NCI-H187 treated with DMSO at 0.1 percent for 48 hours (cell line): Measurements from ENCODE around the gene EIF5.

Experiments used
- DNase-seq: peaks from one replicate; lab custom pipeline; 2025; lab: John Stamatoyannopoulos, UW

The EIF5 gene

DNA sequence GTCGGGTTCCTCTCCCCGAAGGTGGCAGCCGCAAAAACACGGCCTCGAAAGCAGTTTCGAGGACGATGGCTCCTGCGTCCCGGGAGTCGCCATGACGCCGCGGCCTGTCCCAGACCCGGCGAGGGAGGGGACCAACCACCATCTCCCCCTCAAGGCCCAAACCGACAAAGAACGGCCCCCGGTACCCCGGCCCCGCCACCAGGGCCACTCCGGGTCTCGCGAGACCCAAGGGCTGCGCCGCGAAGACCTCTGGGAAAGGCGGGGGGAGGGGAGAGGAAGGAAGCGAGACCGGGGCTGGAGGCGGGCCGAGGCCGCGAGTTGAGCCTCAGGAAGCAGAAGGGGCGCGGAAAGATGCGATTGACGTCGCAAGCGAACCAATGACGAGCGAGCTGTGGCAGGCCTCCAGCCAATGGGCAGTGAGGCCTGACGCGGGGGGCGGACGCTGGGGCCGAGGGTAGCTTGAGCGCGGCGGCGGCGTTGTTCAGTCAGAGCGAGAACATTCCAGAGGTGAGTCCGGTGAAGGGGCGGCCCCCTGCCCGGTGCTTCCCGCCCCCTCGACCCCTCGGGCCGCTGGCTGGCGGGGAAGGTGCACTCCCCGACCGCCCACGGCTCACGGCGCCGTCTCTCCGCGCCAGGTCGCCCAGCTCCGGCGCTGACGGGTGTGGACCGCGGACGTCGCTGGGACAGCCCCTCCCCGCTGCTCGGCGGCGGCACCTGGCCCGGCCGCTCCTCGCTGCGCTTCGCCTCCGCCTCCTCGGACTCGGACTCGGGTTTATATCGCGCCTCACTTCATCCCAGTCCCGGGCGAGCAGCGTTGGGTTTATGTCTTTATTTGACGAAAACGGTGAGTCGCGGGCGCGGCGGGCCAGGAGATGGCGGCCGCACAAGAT is at the start of gene EIF5:
Gene EIF5 (plus strand): TSS at position 484 of the 890 bp plus-strand sequence. CDS start 1,624 bp downstream, outside the sequence.
- DNase-seq: peak; percentile 96

DNA sequence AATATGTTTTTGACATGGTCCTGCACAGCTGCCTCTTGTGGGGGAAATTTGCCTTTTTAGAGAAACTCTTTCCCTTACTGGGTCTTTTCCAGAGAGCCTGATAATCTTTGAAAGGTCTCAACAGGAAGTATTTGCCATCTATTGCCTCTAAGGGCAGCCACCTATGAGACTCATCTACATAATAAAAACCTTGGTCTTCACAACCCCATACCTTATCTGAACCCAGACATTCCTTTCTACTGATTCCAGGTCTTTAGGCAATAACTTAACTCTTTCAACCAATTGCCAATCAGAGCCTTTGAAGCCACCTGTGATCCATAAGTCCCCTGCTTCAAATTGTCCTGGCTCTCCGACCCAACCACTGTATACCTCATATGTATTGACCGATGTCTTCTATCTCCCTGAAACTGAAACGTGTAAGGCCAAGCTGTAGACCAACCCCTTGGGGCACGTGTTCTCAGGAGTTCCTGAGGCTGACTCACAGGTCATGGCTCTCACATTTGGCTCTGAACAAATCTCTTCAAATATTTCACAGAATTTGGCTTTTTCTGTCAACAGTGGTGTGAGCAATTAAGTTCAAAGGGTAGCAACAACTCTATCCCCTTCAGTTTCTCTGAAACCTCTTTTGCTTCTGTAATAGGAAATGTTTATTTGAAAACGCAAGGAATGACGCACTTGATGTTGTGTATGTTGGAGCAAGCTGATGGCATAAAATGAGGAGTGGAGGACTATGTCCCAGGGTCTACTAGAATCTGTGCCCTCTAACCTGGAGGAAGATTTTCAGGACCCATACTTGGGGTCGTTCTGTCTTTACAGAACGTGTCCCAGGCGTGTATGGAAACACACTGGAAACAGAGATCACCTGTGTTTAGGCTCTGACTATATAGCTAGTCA is 49.2 kb upstream of the EIF5 start:
- no peak for DNase-seq

DNA sequence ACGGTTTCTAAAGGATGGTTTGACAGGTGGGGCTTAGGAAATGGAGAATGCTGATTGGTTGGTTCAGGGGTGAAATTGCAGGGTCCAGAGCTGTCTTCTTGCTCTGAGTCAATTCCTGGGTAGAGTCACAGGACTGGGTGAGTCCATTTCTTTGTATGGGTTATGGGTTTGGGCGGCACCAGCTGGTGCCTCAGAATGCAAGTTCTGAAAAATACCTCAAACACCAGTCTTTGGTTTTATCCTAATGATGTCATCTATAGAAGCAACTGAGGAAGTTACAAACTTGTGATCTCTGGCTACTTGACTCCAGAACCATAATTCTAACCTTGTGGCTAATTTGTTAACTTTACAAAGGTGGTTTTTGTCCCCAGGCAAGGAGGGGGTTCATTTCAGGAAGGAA is 47.6 kb upstream of the EIF5 start:
- no peak for DNase-seq

DNA sequence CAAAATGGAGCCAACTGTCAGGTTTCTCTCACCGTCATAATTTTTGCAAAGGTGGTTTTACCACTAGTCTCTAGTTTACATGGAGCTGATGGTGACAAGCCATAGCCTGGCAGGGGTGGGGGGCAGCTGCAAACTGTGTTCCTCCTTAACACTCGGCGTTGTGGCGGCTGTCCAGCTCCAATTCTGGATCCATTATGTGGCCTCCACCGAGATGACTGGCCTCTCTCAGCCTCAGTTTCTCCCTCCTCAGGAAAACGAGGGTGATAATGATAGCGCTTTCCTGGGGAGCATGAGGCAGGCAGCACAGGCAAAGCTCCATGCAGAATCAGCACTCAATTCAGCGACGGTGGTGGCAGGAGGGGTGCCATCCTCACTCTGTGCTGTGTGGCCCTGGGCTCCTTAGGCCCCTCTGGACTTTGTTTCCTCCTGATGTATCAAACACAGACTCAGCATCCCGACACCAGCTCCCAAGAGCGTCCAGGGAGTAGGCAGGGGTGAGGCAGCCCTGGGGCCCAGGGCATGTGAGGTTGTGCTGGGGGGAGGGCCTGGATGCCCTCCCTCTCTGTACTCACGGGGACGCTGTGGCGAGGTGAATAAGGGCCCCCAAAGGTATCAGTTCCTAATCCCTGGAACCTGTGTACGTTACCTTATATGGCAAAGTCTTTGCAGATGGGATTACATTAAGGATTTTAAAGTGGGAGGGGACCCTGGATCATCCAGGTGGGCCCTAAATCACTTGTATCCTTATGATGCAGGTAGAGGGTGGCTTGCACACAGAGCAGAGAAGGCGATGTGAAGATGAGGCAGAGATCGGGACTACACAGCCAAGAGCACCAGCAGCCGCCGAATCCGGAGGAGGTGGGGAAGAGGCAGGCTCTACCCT is 46.8 kb upstream of the EIF5 start:
- no peak for DNase-seq

DNA sequence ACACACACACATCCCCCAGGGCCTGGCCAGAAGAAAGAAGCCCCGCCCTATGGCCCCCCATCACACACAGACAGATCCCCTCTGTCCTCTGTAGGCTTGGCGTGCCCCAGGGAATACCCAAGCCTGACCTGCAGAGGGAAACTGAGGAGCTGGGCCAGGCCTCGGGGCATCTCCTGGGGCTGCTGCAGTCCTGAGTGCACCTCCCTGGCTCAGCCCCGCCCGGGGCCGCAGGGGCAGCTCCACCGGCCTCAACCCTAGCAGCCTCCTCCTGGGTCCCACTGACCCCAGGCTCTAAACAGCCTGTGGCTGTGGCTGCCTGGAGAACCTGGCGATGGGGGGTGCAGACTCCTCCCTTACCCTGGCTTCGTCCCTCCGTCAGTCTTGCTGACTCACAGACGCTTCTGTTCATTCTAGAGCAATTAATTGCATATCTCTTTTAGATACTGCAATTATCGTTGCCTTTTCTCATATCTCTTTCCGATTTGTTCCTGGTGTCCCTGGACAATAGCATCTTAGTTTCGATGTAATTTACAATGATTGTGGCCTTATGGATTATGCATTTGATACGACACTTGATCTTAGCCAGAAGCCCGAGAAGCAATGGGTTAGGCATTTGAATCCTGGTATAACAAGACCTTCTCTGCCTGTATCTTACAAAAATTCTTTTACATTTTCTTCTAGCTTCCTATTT is 45.8 kb upstream of the EIF5 start:
- DNase-seq: no peak

DNA sequence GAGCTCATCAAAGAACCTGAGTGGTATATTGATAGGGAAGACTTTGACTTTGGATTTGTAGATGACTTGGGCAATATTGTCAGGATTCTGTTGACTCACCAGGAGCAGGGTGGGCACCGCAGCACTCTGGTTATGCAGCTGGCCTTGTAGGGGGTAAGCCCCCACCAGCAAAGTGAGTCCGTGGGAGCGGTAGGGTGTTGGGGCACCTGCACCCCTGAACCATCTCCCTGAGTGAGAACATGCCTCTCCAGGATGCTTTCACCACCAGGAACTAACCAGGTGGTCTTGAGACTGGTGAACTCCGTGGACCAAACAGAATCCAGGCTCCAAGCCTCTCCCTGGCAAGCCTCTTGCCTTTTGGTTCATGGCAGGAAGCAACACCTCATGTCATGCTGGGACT is 44.0 kb upstream of the EIF5 start:
- DNase-seq: no peak

DNA sequence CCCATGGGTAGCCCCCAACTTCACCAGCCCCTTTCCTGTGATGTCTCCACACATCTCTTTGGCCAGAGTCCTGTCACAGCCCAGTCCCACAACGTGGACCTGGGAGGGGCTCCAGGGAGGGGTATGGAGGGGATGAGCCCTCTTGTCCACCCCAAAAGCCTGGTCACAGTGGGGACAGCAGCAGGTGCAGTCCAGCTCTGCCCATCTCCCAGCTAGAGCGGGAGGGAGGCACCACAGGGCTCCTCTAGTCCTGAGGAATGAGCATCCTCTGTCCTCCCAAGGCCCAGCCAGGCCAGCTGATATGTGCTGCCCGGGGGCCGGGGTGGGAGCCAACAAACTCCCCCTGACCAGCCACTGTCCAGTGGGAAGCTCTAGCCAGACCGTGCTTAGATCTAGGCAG is 43.5 kb upstream of the EIF5 start:
- no peak for DNase-seq

DNA sequence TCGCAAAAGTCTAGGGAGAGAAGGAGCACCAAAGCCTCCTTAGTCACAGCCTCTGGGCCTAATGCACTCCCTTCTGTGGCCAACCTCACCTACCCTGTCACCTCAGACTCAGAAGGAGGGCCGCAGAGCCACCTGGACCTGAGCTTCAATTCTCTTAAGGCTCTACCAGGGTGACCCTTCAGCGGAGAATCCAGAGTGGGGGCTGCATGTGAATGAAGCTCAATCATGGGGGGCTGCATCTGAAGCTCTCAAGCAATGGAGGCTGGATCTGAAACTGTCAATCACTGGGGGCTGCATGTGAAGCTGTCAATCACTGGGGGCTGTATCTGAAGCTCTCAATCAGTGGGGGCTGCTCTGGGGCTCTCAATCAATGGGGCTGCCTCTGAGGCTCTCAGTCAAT is 43.1 kb upstream of the EIF5 start:
- DNase-seq: no peak

DNA sequence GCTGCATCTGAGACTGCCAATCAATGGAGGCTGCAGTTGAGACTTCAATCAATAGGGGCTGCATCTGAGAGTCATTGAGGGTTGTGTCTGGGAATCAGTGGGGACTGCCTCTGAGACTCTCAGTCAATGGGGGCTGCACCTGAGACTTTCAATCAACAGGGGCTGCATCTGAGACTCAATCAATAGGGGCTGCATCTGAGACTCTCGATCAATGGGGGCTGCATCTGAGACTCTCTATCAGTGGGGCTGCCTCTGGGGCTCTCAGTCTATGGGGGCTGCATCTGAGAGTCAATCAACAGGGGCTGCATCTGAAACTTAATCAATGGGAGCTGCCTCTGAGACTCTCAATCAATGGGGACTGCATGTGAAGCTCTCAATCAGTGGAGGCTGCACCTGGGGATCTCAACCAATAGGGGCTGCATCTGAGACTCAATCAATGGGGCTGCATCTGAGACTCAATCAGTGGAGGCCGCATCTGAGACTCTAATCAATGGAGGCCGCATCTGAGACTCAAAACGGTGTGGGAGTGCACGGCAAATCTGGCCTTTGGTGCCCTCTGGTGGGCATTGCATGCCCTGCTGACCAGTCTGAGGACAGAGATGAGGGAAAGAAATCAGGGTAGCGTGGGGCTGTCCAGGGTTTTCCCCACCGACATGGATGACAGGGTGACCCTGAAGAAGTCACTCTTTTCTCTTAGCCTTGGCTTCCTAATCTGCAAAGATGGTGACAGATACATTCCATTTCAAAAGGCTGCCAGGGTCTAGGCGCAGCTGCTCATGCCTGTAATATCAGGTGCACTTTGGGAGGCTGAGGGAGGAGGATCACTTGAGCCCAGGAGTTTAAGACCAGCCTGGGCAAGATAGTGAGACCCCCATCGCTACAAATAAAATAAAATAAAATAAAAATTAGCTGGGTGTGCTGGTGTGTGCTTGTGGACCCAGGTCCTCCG is 41.3 kb upstream of the EIF5 start:
- DNase-seq: no peak

DNA sequence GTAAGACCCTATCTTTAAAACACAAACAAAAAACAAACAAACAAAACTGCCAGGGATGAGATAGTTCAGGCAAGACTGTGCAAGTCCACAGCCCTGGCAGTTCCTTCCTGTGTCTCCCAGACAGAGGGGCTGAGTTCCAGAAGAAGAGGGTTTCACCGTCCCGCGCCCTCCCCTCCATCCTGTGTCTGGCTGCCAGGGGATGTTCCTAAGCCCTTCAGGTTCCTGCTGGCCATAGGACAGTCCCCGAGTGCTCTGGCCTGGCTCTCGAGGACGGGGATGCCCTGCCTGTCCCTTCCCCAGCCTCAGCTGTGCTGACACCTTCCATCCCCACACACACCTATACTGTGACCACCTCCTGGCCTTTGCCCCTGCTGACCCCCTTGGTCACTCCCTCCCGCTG is 40.6 kb upstream of the EIF5 start:
- DNase-seq: no peak

DNA sequence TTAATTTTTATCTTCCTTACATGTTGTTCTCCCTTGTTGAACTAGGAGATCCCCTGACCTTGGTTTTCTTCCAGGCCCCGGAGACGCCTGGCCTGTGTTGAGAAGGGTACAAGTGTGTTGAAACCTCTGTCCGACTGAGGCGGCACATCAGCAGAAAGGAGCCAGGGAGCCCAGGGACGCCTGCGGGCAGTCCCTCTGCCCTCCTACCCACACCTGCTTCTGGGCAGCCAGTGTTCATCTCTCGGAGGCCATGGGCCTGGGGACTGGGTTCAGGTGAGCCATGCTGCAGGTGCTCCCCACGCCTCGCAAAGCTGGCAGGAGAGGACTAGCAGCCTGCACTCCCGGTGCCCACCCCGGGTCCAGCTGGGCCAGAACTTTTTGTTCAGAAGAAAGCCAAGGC is 39.9 kb upstream of the EIF5 start:
- no peak for DNase-seq

DNA sequence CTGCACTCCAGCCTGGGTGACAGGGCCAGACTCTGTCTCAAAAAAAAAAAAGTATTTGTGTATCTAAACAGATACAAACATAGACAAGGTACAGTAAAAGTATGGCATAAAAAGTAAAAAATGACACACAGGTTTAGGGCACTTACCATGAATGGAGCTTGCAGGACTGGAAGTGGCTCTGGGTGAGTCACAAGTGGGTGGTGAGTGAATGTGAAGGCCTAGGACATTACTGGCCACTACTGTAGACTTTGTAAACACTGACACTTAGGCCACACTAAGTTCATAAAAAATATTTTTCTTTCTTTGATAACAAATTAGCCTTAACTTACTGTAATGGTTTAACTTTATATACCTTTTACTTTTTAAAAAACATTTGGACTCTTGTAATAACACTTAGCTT is 38.0 kb upstream of the EIF5 start:
- DNase-seq: no peak

DNA sequence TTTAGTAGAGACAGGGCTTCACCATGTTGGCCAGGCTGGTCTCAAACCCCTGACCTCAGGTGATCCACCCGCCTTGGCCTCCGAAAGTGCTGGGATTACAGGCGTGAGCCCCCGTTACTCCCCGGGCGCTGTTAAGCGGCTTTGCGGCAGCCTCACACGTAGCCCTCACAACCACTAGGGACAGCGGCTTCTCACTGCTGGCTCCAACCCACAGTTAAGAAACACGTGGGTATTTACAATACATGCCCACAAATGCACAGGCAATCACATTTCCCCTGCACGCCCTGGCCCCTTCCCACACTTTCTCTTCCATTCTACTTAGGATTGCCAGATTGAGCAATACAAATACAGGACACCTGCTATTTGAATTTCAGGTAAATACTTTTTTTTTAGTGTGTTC is 37.0 kb upstream of the EIF5 start:
- DNase-seq: no peak

DNA sequence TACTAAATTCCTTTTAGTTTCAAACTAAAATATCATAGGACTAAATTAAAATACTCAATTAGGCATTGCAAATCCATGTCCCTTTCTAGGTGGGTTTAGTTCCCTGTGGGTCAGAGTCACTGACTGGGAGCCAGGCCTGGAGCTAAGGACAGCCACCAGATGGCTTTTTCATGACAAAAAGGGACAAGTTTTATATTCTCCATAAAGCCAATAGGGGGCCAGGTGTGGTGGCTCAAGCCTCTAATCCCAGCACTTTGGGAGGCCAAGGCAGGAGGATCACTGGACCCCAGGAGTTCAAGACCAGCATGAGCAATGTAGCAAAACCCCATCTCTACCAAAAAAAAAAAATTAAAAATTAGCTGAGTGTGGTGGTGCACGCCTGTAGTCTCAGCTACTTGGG is 35.4 kb upstream of the EIF5 start:
- DNase-seq: no peak

DNA sequence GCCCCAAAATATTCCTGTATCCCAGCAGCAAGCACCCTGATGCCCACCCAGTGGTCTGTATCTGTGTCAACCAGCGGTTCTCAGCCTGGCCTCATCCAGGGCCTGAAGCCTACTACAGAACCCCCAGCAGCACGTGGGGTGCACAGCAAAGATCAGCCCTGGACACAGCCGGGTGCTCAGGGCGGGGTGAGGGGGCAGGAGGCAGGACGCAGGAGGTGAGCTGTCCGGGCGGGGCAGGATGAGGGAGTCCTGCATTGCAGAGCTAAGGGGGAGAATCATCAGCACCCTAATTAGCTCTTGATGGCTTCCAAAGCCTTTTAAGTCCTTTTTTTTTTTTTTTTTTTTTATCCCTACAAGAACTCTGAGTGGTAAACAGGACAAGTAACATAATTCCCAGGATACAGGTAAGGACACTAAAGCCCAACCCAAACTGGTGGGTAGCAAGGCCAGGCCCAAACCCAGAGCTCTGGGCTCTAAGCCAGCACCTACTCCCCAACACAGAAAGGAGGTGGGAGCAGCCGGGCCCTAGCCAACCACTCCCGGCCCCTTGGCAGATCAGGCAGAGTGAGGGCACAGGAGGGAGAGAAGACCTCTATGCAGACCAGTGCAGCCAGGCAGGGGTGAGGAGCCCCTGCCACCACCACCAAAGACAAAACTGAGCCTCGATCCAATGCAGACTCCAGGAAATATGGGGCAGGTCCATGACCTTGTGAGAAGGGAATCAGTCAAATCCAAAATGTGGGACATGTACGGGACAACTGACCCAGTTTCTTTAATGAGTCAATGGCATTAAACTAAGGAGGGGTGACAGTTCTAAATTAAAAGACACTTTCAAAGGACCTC is 32.3 kb upstream of the EIF5 start:
- no peak for DNase-seq

DNA sequence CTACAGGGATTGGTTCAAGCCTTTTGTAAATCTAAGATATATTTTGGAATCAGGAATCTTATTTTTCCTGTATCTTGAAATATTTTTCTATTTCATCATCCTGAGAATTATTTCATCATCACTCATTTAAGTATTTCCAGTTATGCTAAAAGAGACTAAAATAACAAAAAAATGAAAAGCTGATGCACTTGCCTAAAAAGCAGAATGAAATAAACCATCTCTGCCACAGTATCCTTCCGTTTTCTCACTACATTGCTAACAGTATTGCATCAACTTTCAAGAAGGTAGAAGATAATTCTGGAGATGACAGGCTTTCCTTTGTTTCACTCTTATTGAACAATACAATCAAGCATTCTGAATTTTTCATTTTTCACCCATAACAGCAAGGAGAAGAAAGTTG is 31.1 kb upstream of the EIF5 start:
- DNase-seq: no peak

DNA sequence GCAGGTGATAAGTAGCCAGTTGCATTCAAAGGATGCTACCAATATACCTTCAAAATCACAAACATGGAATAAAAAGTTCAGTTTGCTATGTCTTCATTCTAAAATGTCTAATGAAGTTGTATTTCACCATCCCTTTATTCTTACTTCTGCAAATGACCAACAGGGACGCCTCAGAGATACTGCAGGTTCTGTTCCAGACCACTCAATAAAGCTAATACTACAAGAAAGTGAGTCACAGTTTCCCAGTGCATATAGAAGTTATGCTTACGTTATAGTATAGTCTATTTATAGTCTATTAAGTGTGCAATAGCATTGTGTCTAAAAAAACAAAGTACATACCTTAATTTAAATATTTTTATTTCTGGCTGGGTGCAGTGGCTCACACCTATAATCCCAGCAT is 29.3 kb upstream of the EIF5 start:
- no peak for DNase-seq

DNA sequence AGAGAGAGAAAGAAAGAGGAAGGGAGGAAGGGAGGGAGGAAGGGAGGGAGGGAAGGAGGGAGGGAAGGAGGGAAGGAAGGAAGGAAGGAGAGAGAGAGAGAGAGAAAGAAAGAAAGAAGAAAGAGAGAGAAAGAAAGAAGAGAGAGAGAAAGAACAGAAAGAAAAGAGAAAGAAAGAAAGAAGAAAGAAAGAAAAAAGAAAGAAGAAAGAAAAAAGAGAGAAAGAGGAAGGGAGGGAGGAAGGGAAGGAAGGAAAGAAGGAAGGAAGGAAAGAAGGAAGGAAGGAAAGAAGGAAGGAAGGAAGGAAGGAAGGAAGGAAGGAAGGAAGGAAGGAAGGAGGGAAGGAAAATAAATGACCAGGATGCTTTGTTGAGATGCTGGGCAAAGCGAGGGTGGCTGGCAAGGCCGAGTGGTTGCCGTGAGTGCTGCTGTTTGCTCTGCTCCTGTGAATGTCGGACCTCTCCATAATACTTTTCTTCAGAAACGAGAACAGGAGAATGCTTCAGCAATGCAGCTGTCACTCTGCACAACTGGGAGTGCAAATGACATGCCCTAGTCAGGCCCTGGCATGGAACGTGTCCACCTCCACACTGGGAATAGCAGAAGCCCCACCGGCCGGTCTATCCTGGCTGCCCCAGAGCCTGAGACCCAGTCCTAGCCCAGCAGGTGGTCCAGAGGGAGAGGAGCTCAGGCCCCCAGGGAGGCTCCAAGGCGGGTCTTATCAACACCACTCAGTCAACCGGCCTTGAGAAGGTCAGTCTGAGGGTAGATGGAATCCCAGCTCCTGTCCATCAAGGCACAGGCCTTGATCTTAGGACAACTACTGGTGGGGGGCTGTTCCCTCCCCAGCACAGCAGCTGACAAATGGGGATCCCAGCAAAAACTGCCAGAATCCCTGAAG is 25.1 kb upstream of the EIF5 start:
- no peak for DNase-seq
